Cardiac muscle cell (in vitro differentiated cells and primary cell): ENCODE measurements around the gene GABRB3. TPM values are rescaled to one million over a fixed set of nuclear protein-coding genes. Genes with fewer than 3 reads are reported as not detected.

ENCODE experiments used
- DNase-seq, 2 donors: peaks; one replicate each; pipeline versions ENCODE4 v3.0.0 to v3.0.0-alpha.2; 2010 to 2017; ENCODE audit warnings: low read depth in 1 of 2, low spot score in 1 of 2
- H3K27ac ChIP-seq: fragments of 200-600 bp; sonication (generic); 2 replicates; pipeline ENCODE4 v1.5.1; 2016
- H3K27me3 ChIP-seq: fragments of 200-600 bp; sonication (generic); 2 replicates; pipeline ENCODE4 v1.6.0; 2016; ENCODE audit warnings: control low read depth
- H3K36me3 ChIP-seq: fragments of 200-600 bp; sonication (generic); 2 replicates; pipeline ENCODE4 v1.5.1; 2016; ENCODE audit warnings: control low read depth
- H3K4me1 ChIP-seq: fragments of 200-600 bp; sonication (generic); 2 replicates; pipeline ENCODE4 v1.8.1; 2017; ENCODE audit warnings: low read depth, mild to moderate bottlenecking, mixed run types
- H3K4me3 ChIP-seq: fragments of 200-600 bp; sonication (generic); 2 replicates; pipeline ENCODE4 v1.5.1; 2016; ENCODE audit warnings: mild to moderate bottlenecking
- H3K9me3 ChIP-seq: fragments of 200-600 bp; sonication (generic); 2 replicates; pipeline ENCODE4 v1.5.1; 2017; ENCODE audit warnings: low read depth, mild to moderate bottlenecking, control low read depth
- polyA plus RNA-seq: library from polyadenylated mRNA; unstranded; fragments of >200 nt; fragmentation: Nextera tagmentation; extraction: Ambion mirVana; gene quantifications from 2 replicates; pipeline ENCODE4 v1.2.1, GENCODE V29; 2016
- total RNA-seq: library from RNA; depleted of rRNA; stranded (reverse); fragments of >200 nt; gene quantifications from 2 replicates; pipeline ENCODE4 v1.2.3, GENCODE V29; 2016
- TF ChIP-seq, protein P1 (sequence below): IDR thresholded peaks from 2 replicates; pipeline ENCODE4 v1.5.1; 2012; ENCODE audit warnings: low read depth, mild to moderate bottlenecking, low read length

Gene GABRB3
- total and polyA plus RNA-seq, 2 experiments from 2014 or later: 1.2 to 3.0 TPM

DNA sequence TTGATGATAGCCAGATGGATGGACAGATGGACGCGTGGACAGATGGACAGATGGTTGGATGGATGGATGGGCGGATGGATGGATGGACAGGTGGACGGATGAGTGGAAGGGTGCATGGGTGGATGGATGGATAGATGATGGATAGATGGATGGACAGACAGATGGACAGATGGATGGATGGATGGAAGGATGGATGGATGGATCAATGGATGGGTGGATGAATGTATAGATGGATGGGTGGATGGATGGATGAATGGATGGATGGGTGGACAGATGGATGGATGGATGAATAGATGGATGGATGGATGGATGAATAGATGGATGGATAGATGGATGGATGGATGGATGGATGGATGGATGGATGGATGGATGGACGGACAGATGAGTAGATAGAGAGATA is 40.9 kb downstream of the GABRB3 start:
- Histone ChIP-seq H3K27me3 (no peaks in the 10 kb centered on the region), H3K36me3 (no peaks in the 10 kb centered on the region), H3K27ac (no peak overlapping the region), H3K9me3 (no peaks in the 10 kb centered on the region), H3K4me1 (no peaks in the 10 kb centered on the region), H3K4me3 (no peak overlapping the region)
- TF ChIP-seq, protein P1, sequence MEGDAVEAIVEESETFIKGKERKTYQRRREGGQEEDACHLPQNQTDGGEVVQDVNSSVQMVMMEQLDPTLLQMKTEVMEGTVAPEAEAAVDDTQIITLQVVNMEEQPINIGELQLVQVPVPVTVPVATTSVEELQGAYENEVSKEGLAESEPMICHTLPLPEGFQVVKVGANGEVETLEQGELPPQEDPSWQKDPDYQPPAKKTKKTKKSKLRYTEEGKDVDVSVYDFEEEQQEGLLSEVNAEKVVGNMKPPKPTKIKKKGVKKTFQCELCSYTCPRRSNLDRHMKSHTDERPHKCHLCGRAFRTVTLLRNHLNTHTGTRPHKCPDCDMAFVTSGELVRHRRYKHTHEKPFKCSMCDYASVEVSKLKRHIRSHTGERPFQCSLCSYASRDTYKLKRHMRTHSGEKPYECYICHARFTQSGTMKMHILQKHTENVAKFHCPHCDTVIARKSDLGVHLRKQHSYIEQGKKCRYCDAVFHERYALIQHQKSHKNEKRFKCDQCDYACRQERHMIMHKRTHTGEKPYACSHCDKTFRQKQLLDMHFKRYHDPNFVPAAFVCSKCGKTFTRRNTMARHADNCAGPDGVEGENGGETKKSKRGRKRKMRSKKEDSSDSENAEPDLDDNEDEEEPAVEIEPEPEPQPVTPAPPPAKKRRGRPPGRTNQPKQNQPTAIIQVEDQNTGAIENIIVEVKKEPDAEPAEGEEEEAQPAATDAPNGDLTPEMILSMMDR: no peak
- no peak for DNase-seq

DNA sequence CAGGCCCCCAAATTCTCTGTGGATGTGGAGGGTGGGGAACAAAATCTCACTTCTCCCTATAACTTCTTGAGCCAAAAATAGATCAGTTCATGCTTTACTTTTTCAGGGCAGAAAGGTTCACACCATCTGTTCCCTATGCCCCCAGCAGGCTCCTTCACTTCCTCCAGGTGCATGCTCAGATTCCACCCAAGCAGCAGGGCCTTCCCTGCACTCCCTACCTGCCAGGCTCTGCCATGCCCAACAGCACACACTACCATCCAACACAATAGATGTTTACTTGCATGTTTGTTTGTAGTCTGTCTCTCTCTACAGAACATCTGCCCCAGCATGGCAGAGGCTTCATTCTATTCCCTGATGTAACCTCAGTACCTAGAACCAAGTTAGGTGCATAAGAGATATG is 43.3 kb downstream of the GABRB3 start:
- Histone ChIP-seq H3K4me3 (no peak overlapping the region), H3K36me3 (no peaks in the 10 kb centered on the region), H3K27ac (no peak overlapping the region), H3K4me1 (no peaks in the 10 kb centered on the region), H3K9me3 (no peaks in the 10 kb centered on the region), H3K27me3 (no peaks in the 10 kb centered on the region)
- no peak for DNase-seq
- TF ChIP-seq, protein P1: no peak

DNA sequence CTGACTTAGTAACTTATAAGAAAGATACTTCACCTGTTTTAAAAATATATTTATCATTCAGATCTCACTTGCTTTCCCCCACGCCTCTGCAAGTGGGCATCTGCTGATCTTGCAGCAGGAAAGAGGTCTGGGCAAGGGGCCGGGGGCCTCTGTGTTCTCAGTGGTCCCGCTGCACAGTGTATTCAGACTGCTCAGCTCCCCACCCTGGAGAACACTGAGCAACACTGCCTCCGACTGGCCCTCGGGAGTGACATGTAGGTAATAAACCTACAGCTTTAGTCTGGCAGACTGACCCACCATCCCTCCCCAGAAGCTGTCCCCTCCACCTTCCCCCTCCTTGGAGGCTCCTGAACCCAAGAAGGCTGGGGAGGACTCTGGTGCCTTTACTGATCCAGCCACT is 43.8 kb downstream of the GABRB3 start:
- Histone ChIP-seq H3K9me3 (no peaks in the 10 kb centered on the region), H3K27ac (no peak overlapping the region), H3K4me3 (no peak overlapping the region), H3K27me3 (no peaks in the 10 kb centered on the region), H3K4me1 (no peaks in the 10 kb centered on the region), H3K36me3 (no peaks in the 10 kb centered on the region)
- TF ChIP-seq, protein P1: no peak
- no peak for DNase-seq

- no peaks in the 10 kb centered on the region for H3K4me1 ChIP-seq
- no peak overlapping the region for H3K27ac ChIP-seq
- H3K4me3 ChIP-seq: no peak overlapping the region
- DNase-seq: no peak
- H3K36me3 ChIP-seq: no peaks in the 10 kb centered on the region
- no peaks in the 10 kb centered on the region for H3K9me3 ChIP-seq
- H3K27me3 ChIP-seq: peaks cover 18% of the 10 kb centered on the region
- TF ChIP-seq, protein P1: no peak
Observed at GRCh38 chr15:26724381-26725150, 48.3 kb downstream of the GABRB3 start.

DNA sequence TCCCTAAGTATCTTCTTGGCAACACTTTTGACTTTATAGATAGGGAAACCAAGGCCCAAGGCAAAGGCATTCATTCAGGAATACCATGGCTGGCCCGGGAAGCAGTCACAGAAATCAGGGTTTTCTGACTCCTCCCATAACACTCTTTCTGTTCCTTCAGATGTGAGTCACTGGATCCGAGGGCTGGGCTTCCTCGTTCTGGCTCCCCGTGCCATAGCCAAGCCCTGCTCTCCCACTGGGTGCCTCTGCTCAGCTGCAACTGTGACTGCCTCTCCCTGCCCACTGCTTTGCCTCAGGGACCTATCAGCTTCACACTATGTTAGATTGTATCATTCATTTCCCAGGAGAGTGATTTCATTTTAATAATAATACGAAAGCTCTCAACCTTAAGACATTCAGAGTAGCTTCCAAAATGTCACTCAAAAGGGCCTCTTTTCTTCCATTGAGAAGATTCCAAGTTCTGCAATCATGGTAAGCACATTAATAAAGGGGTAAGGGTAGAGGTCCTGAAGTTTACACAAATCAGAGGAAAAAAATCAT is 50.2 kb downstream of the GABRB3 start:
- TF ChIP-seq, protein P1: no peak
- H3K9me3 ChIP-seq: no peaks in the 10 kb centered on the region
- H3K4me3 ChIP-seq: no peak overlapping the region
- H3K27me3 ChIP-seq: peaks cover 22% of the 10 kb centered on the region
- H3K36me3 ChIP-seq: no peaks in the 10 kb centered on the region
- no peaks in the 10 kb centered on the region for H3K4me1 ChIP-seq
- H3K27ac ChIP-seq: no peak overlapping the region
- no peak for DNase-seq
